Measurements from ENCODE around the gene NME4. TPM values are rescaled to one million over a fixed set of nuclear protein-coding genes. Genes with fewer than 3 reads are reported as not detected.
"Not testable (repeated sequence)": the region's sequence is repeated elsewhere in the genome, so short reads cannot be mapped to it uniquely, and the experiment has no call there.

Gene NME4
- total RNA-seq, 2 donors from 2014 or later = 274 to 350 TPM

GRCh38 chr16:414395-415169, 17.6 kb downstream of the NME4 start:
- no peaks in the 10 kb centered on the region for H3K9me3 ChIP-seq (ENCODE audit: control insufficient read depth, low read length)
- Mint-ChIP-seq H3K4me1 (no peaks in the 10 kb centered on the region), H3K4me3 (no peak overlapping the region), H3K9me3 (no peaks in the 10 kb centered on the region), H3K27ac (no peak overlapping the region), H3K27me3 (ENCODE audit: insufficient read depth) (no peaks in the 10 kb centered on the region), H3K36me3 (ENCODE audit: low read depth) (peaks cover 4% of the 10 kb centered on the region)
- H3K27ac ChIP-seq (ENCODE audit: low read depth, low read length) = no peak overlapping the region
- TF ChIP-seq, protein P1, sequence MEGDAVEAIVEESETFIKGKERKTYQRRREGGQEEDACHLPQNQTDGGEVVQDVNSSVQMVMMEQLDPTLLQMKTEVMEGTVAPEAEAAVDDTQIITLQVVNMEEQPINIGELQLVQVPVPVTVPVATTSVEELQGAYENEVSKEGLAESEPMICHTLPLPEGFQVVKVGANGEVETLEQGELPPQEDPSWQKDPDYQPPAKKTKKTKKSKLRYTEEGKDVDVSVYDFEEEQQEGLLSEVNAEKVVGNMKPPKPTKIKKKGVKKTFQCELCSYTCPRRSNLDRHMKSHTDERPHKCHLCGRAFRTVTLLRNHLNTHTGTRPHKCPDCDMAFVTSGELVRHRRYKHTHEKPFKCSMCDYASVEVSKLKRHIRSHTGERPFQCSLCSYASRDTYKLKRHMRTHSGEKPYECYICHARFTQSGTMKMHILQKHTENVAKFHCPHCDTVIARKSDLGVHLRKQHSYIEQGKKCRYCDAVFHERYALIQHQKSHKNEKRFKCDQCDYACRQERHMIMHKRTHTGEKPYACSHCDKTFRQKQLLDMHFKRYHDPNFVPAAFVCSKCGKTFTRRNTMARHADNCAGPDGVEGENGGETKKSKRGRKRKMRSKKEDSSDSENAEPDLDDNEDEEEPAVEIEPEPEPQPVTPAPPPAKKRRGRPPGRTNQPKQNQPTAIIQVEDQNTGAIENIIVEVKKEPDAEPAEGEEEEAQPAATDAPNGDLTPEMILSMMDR (conservative IDR thresholded peaks at IDR 0.05) = no peak
- DNase-seq = peak; percentile 44
- WGBS, 2 experiments (ENCODE audit: insufficient coverage in 1 of 2, insufficient read length in 1 of 2) = 95% methylated on average over 9 to 21 of the region's 21 CpGs
- no peak overlapping the region for H3K4me3 ChIP-seq (ENCODE audit: low read length)
- H3K27me3 ChIP-seq (ENCODE audit: control insufficient read depth, insufficient read depth, low read length, poor library complexity, severe bottlenecking) = no peaks in the 10 kb centered on the region
- no peaks in the 10 kb centered on the region for H3K36me3 ChIP-seq (ENCODE audit: control insufficient read depth, insufficient read depth, low read length)
- H3K9ac ChIP-seq (ENCODE audit: extremely low read depth, low read length, poor library complexity, severe bottlenecking) = no peak overlapping the region
- no peaks in the 10 kb centered on the region for H3K4me1 ChIP-seq (ENCODE audit: control insufficient read depth, insufficient read depth, low read length)

- not testable (repeated sequence) for H3K9ac ChIP-seq (ENCODE audit: extremely low read depth, low read length, poor library complexity, severe bottlenecking); H3K36me3 ChIP-seq (ENCODE audit: control insufficient read depth, insufficient read depth, low read length); H3K36me3 Mint-ChIP-seq (ENCODE audit: low read depth); H3K9me3 ChIP-seq (ENCODE audit: control insufficient read depth, low read length); H3K27ac Mint-ChIP-seq; DNase-seq; H3K4me3 ChIP-seq (ENCODE audit: low read length); H3K9me3 Mint-ChIP-seq; H3K4me3 Mint-ChIP-seq; H3K27me3 Mint-ChIP-seq (ENCODE audit: insufficient read depth); H3K27me3 ChIP-seq (ENCODE audit: control insufficient read depth, insufficient read depth, low read length, poor library complexity, severe bottlenecking); H3K27ac ChIP-seq (ENCODE audit: low read depth, low read length); H3K4me1 Mint-ChIP-seq; H3K4me1 ChIP-seq (ENCODE audit: control insufficient read depth, insufficient read depth, low read length)
- WGBS, 2 experiments (ENCODE audit: insufficient coverage in 1 of 2, insufficient read length in 1 of 2) = 92 to 99% methylated on average over 3 of the region's 3 CpGs
Measured at GRCh38 chr16:415170-415498, 18.1 kb downstream of the NME4 start.

- H3K27me3 ChIP-seq (ENCODE audit: control insufficient read depth, insufficient read depth, low read length, poor library complexity, severe bottlenecking) = peaks cover 26% of the 10 kb centered on the region
- not testable (repeated sequence) for H3K4me3 Mint-ChIP-seq; H3K9ac ChIP-seq (ENCODE audit: extremely low read depth, low read length, poor library complexity, severe bottlenecking); H3K4me1 Mint-ChIP-seq; H3K4me3 ChIP-seq (ENCODE audit: low read length); H3K36me3 Mint-ChIP-seq (ENCODE audit: low read depth); H3K4me1 ChIP-seq (ENCODE audit: control insufficient read depth, insufficient read depth, low read length); H3K36me3 ChIP-seq (ENCODE audit: control insufficient read depth, insufficient read depth, low read length); H3K27ac ChIP-seq (ENCODE audit: low read depth, low read length); DNase-seq; H3K9me3 ChIP-seq (ENCODE audit: control insufficient read depth, low read length); H3K27ac Mint-ChIP-seq; H3K9me3 Mint-ChIP-seq
- peaks cover 37% of the 10 kb centered on the region for H3K27me3 Mint-ChIP-seq (ENCODE audit: insufficient read depth)
- WGBS, 2 experiments (ENCODE audit: insufficient coverage in 1 of 2, insufficient read length in 1 of 2) = 94 to 100% methylated on average over 6 to 13 of the region's 13 CpGs
Measured at GRCh38 chr16:422179-422578, 25.2 kb downstream of the NME4 start.

GRCh38 chr16:424033-424622, 27.1 kb downstream of the NME4 start:
- Mint-ChIP-seq H3K4me3 (peak overlapping the region; percentile 60), H3K4me1 (peaks cover 16% of the 10 kb centered on the region), H3K27ac (no peak overlapping the region), H3K27me3 (ENCODE audit: insufficient read depth) (peaks cover 37% of the 10 kb centered on the region), H3K9me3 (no peaks in the 10 kb centered on the region), H3K36me3 (ENCODE audit: low read depth) (peaks cover 14% of the 10 kb centered on the region)
- H3K9me3 ChIP-seq (ENCODE audit: control insufficient read depth, low read length) = no peaks in the 10 kb centered on the region
- no peak overlapping the region for H3K9ac ChIP-seq (ENCODE audit: extremely low read depth, low read length, poor library complexity, severe bottlenecking)
- peaks cover 4% of the 10 kb centered on the region for H3K36me3 ChIP-seq (ENCODE audit: control insufficient read depth, insufficient read depth, low read length)
- no peak for DNase-seq
- WGBS, 2 experiments (ENCODE audit: insufficient coverage in 1 of 2, insufficient read length in 1 of 2) = 57 to 75% methylated on average over 15 to 20 of the region's 20 CpGs
- no peak overlapping the region for H3K27ac ChIP-seq (ENCODE audit: low read depth, low read length)
- TF ChIP-seq, protein P1 (conservative IDR thresholded peaks at IDR 0.05) = no peak
- H3K4me1 ChIP-seq (ENCODE audit: control insufficient read depth, insufficient read depth, low read length) = peaks cover 4% of the 10 kb centered on the region
- H3K4me3 ChIP-seq (ENCODE audit: low read length) = peak overlapping the region; percentile 81
- H3K27me3 ChIP-seq (ENCODE audit: control insufficient read depth, insufficient read depth, low read length, poor library complexity, severe bottlenecking) = peaks cover 26% of the 10 kb centered on the region
